NOMO-1 treated with DMSO at 0.1 percent for 48 hours (cell line): ENCODE measurements around the gene PRKD2.
A peak's percentile ranks its signal among the peaks of the same experiment; 100 is the strongest.

ENCODE experiments used
- DNase-seq: peaks from one replicate; lab custom pipeline; 2025; ENCODE audit not compliant: unreplicated experiment; lab: John Stamatoyannopoulos, UW

Gene PRKD2

DNA sequence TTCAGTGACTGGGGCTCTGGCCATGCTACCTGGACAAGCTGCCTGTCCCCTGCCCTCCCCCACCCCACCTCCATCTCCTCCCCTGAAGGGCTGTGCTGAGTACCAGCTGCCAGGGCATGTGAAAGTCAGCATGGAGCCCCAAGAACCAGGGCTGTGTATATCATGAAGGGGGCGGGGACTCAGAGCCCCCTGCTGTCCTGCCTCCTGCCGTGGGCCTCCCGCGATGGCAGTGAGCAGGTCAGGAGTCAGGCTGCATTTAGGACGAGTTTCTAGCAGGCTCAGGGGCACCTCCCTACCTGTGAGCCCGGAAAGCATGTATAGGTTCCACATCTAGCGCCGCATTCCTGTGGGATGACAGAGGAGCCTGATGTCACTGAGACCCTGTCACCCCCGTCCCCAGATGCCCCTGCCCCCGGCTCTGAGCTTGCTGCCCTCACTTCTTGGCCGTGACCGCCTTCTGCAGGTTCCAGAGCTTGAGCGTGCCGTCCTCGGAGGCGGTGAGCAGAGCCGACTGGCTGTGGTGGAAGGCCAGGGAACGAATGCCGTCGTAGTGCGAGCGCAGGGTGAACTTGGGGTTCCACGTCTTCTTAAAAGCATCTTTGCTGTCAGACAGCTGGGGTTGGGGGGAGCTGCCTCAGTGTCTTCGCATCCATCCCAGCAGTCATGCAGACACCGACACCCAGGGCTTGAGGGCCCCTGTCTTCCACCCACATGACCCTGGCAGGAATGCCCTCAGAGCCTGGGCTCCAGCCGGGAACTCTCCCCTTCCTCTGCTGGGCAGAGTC is 8.3 kb upstream of the PRKD2 start:
- no peak for DNase-seq

DNA sequence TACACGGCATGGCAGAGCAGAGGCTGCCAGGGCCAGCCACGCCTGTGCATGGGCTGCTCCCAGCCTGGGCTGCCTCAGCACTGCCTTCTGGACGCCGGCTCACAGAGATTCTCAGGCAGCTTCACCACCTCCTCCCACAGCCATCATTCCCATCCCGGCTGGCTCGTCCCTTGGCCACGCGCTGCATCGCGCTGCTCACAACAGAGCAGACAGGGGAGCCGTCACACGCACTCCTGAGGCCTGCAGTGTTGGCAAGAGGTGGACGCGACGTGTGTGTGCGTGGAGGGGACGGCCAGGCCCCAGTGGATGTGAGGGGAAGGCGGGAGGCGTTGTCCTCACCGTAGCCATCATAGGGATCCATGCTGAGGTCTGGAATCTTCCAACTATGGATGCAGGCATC is 7.6 kb upstream of the PRKD2 start:
- no peak for DNase-seq

- DNase-seq, result no peak
Observed at GRCh38 chr19:46723471-46723870, 6.6 kb upstream of the PRKD2 start.

- DNase-seq, result no peak
Observed at GRCh38 chr19:46723023-46723461, 6.1 kb upstream of the PRKD2 start.

- DNase-seq, result no peak
Observed at GRCh38 chr19:46722421-46723022, 5.6 kb upstream of the PRKD2 start.

DNA sequence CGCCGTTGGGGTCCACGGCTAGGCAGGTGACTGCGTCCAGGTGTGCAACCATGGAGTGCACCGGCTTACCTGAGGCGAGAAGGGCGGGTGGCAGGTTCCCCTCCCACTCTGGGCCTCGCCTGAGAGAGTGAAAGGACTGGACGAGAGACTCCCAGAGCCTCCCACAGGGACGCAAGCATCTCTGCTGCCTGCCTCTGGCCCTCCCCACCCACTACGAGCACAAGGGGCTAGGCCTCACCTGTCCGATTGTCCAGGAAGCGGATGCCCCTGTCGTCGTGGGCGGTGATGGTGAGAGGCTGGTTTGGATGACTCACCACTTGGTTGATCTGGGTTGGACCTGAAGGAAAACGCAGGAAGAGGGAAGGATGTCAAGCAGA is 5.1 kb upstream of the PRKD2 start:
- no peak for DNase-seq

GRCh38 chr19:46721269-46722003 is 4.5 kb upstream of the PRKD2 start:
- DNase-seq, result no peak

DNA sequence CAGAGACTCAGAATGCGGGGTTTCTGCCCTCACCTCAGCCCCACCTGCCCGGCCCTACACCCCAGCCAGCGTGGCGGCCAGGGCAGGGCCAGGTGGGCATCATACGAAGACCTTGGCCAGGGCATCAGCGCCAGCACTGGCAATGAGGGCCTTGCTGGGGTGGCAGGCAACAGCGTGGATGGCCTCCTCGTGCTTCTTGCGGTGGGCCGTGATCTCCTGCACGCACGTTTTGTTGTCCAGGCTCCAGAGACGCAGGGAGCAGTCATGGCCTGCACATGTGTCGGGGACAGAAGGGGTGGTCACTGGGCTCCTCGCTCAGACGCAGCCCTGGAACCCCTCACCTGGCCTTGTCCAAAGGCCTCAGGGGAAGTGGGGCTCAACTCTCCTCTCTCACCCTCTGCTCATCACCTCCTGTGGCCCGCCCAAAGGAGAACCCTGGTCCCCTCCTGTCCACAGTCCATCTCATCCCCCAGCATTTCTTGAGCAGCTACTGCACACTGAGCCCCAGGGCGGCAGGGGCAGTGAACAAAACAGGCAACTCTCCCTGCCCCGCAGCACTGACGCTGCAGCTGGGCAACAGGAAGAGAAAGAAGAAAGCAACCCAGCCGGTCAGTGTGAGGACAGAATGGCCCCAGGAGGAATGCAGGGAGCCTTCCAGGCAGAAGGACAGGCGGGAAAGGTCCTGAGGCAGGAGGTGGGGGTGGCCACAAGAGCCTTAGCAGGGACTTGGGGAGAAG is 3.8 kb upstream of the PRKD2 start:
- DNase-seq, result no peak

GRCh38 chr19:46719629-46720502 is 3.0 kb upstream of the PRKD2 start:
- no peak for DNase-seq

GRCh38 chr19:46718934-46719622 is 2.2 kb upstream of the PRKD2 start:
- no peak for DNase-seq

GRCh38 chr19:46718157-46718933 is 1.4 kb upstream of the PRKD2 start:
- DNase-seq, result peak; percentile 73

- DNase-seq, result no peak
Observed at GRCh38 chr19:46717716-46718143, 816 bp upstream of the PRKD2 start.

GRCh38 chr19:46716672-46717033 is 261 bp downstream of the PRKD2 start:
- DNase-seq, result no peak

- no peak for DNase-seq
Observed at GRCh38 chr19:46715975-46716671, 791 bp downstream of the PRKD2 start.

DNA sequence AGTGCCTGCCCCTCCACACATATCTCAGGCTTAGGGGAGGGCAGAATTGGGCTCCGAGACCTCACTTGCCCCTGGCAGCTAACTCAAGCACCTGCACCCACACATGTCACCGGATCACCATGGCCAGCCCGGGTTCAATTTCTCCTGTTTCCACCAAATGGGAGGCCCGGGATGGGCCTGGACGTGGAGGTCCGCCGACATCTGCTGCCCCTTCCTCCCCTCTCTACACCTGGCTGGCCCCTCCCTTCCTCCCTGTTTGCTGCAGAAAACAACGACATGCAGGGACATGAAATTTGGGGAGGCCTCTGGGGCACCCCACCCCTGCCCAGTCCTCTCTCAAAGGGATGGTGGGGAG is 1.3 kb downstream of the PRKD2 start:
- DNase-seq, result no peak

DNA sequence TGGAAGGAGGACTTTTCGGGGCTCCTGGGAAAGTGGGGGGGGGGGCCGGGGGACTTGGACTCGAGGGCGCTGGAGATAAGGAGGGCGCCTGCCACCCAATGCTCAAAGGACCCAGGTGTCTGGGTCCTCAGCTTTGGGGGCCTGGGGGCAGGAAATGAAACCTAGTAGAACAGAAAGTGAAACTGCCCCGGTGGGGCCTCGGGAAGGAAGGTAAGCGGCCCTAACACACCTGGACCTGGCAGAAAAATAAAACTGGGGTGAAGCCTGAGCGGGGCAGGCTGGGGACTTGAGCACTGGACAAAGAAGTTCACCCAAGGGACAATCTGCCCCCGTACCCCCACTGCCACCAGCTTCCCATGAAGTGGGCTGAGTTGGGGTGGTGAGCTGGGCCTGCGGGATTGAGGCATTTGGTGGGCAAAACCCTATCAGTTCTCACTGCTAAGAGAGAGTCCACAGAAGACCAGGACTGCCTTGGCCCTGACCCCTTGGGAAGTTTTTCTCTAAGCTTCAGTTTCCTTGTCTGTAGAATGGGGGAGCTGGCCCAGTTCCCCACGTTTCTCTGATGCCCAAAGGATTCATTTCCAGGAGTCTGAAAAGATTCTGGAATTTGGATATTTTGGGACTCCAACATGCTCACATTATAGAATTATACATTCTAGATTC is 2.3 kb downstream of the PRKD2 start:
- no peak for DNase-seq

GRCh38 chr19:46713781-46714443 is 3.0 kb downstream of the PRKD2 start:
- no peak for DNase-seq
